SH-SY5Y (cell line): Measurements from ENCODE around the gene ADARB2.

Experiments used
- GATA2 ChIP-seq: IDR thresholded peaks from 2 replicates; pipeline ENCODE4 v1.6.1; 2011; ENCODE audit warnings: mild to moderate bottlenecking, low read depth, low read length
- GATA3 ChIP-seq: IDR thresholded peaks from 2 replicates; pipeline ENCODE4 v1.6.1; 2011; ENCODE audit warnings: low read depth, mild to moderate bottlenecking, low read length, moderate library complexity

GRCh38 chr10:1489801-1490200, 247.5 kb downstream of the ADARB2 start:
- TF ChIP-seq GATA3 = no peak
- TF ChIP-seq GATA2 = no peak
